Activated T-helper 2 cell treated with anti-CD3 and anti-CD28 coated beads, Interferon-gamma antibody, Interleukin-2, Interleukin-4, amounts not matched to agents 10 μg/mL and 5 μg/mL and 100 μg/mL, durations not matched to agents 14 hours and 24 hours and 36 hours (primary cell): ENCODE measurements around the gene TM9SF3. TPM values are rescaled to one million over a fixed set of nuclear protein-coding genes. Genes with fewer than 3 reads are reported as not detected.
A peak's percentile ranks its signal among the peaks of the same experiment; 100 is the strongest.
"Not testable (repeated sequence)": the region's sequence is repeated elsewhere in the genome, so short reads cannot be mapped to it uniquely, and the experiment has no call there.

Experiments used
- DNase-seq: peaks from one replicate; pipeline ENCODE4 v3.0.0; 2021; ENCODE audit warnings: low spot score
- H3K27ac Mint-ChIP-seq: one replicate; pipeline ENCODE4 v1.8.0; 2021; ENCODE audit warnings: mixed read lengths
- H3K27me3 Mint-ChIP-seq: one replicate; pipeline ENCODE4 v1.8.0; 2021; ENCODE audit warnings: low read depth, mixed read lengths
- H3K36me3 Mint-ChIP-seq: one replicate; pipeline ENCODE4 v1.8.0; 2021; ENCODE audit warnings: low read depth, mixed read lengths
- H3K4me1 Mint-ChIP-seq: one replicate; pipeline ENCODE4 v1.8.0; 2021; ENCODE audit warnings: low read depth, mixed read lengths
- H3K4me3 Mint-ChIP-seq: one replicate; pipeline ENCODE4 v1.8.0; 2021; ENCODE audit warnings: low read depth, mild to moderate bottlenecking, moderate library complexity, mixed read lengths
- H3K9me3 Mint-ChIP-seq: one replicate; pipeline ENCODE4 v1.8.0; 2021; ENCODE audit warnings: mixed read lengths
- intact Hi-C: fragments of 100-400 bp; cut with micrococcal nuclease; formaldehyde crosslinking; loops from one replicate; pipeline ENCODE4 v1.15.1; 2023
- total RNA-seq: library from RNA; stranded (reverse); gene quantifications from 2 replicates; pipeline ENCODE4 v1.2.3, GENCODE V29; 2022

Gene TM9SF3
- total RNA-seq, 1 donor from 2014 or later: 81.3 TPM

DNA sequence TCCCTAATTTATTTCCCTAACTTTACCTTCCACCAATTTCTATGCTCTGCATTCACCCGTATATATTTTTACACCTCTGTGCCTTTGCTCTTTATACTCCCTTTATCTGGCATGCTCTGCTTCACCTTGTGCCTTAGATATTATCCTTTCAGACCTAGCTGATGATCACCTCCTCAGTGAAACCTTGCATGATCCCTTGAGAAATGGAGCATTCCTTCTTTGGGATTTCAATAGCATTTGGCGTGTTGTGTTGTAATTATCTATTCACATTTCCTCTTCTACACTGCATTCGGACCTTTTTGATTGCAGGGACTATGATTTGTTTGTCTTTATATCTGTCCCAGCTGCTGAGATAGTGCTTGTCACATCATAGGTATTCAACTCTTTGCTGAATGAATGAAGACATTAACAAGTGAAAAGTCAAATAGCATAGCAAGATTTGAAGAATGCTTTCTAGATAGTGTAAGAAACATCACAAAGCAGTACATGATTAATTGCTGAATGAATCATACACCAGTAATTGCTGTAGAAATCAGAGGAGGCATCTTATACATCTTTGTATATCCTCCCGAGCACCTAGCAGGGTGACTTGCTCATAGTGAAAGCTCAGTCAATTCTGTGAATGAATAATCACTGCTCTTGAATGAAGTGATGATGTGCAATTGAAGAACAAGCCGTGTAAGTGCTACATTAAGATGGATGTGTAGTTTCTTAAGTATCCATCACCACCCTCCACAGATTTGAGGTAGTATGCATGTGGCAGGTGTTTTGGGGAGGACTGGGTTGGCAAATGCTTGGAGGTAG, 2.0 kb upstream of the TM9SF3 start:
- Mint-ChIP-seq H3K36me3 (peaks cover 19% of the 10 kb centered on the region), H3K27ac (no peak overlapping the region), H3K4me3 (no peak overlapping the region), H3K4me1 (peaks cover 24% of the 10 kb centered on the region), H3K27me3 (peaks cover 18% of the 10 kb centered on the region), H3K9me3 (no peaks in the 10 kb centered on the region)
- intact Hi-C loops: loop anchor here (1.0 to 10.0 kb wide), 7 partner anchors 24 to 736 kb away; partner anchors contain the start of genes TLL2 and ZNF518A
- DNase-seq: no peak

DNA sequence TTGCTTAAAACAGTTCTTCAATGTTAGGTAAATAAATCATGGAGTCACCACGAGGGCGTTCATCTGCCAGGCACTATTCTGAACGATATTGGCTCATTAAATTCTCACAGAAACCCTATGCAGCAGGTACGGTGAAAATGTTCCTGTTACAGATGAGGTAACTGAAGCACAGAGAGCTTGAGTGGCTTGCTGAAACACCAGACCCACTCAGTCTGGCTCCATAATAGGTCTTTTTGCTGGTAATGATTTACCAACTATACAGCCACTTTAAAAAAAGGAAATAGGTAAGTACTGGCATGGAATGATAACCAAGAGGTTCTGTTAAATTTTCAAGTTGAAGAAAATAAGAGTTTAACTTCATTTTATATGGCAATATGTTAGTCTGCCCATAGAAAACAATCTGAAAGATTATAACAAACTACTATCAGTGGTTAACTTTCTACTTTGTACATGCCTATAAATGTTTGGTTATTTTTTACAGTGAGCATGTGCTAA, 1.3 kb upstream of the TM9SF3 start:
- H3K9me3 Mint-ChIP-seq: no peaks in the 10 kb centered on the region
- H3K4me3 Mint-ChIP-seq: no peak overlapping the region
- DNase-seq: no peak
- intact Hi-C loops: loop anchor here (2.0 to 10.0 kb wide), 5 partner anchors 23 to 737 kb away; partner anchors contain the start of genes TLL2 and ZNF518A
- peaks cover 18% of the 10 kb centered on the region for H3K27me3 Mint-ChIP-seq
- no peak overlapping the region for H3K27ac Mint-ChIP-seq
- peaks cover 29% of the 10 kb centered on the region for H3K4me1 Mint-ChIP-seq
- peaks cover 27% of the 10 kb centered on the region for H3K36me3 Mint-ChIP-seq

DNA sequence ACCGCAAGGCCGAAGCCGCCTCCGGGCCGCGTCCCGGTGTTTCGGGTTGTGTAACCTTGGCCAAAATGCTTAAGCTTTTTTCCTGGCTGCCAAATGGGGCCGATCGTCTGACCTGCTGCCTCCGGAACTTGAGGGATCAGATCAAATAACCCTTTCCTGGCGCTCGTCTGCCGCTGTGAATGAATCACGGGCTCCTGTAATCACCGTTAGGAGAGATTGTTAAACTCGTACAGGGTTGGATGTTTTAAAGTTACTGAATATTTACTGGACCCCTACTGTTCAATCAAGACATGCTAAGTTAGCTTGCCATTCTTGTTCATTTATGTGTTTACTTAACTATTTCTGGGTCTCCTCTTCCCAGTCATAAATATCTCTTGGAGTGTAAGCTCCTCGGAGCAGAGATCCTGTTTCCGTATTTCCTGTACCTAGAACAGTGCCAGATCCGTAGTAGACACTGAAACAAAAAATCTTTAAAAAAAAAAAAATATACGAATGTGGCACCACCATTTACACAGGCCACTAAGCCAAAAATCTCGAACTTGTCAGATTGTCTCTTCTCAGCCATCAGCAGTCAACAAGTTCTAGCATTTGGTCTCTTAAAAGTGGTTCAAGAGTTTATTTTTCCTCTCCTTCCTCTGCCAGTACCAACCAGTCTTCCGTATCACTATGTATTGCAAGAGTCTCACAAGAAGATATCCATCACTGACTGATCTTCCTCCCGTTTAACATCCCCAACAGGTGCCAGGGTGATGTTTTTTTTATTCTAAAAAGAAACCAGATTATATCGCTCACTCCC, 650 bp upstream of the TM9SF3 start:
- no peak for DNase-seq
- Mint-ChIP-seq H3K27ac (peak overlapping the region; percentile 88), H3K4me3 (no peak overlapping the region), H3K4me1 (peaks cover 29% of the 10 kb centered on the region), H3K36me3 (peaks cover 28% of the 10 kb centered on the region), H3K9me3 (no peaks in the 10 kb centered on the region), H3K27me3 (peaks cover 15% of the 10 kb centered on the region)
- intact Hi-C loops: loop anchor here (1.0 to 10.0 kb wide), 6 partner anchors 23 to 737 kb away; partner anchors contain the start of genes LCOR, TLL2 and ZNF518A

DNA sequence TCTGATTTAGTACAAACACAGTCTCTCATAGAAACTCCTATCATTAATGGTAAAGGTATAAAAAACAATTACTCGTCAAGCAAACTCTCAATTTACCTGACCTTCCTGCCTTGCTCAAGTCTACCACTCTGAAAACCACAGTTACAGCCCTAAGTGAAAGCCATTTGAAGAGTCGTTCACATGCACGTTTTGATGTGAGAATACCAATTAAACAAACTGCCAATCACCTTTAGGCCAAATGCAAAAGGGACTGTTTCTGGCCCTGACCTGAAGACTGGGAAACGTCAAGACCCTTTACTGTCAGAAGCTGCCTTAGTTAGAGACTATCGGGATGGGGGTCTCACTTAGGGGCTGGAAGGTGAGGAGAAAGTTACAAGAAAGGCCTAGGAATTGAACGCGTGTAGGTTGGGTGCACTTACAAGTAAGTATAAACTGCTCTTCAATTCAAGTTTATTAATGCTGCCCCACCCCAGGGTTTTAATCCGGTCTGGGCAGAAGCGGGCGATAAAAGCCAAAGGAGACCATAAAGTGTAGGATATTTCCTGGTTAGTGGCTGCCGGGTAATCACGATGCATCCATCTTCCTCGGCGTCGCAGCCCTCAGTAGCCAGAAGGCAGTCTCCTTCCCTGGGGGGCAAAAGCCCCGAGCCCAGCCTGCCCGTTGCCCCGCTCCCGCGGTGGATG, 935 bp downstream of the TM9SF3 start:
- no peak for DNase-seq
- Mint-ChIP-seq H3K36me3 (peaks cover 23% of the 10 kb centered on the region), H3K4me1 (peaks cover 31% of the 10 kb centered on the region), H3K27ac (peak overlapping the region; percentile 87), H3K9me3 (no peaks in the 10 kb centered on the region), H3K27me3 (peaks cover 5% of the 10 kb centered on the region), H3K4me3 (peak overlapping the region; percentile 95)
- intact Hi-C loops: loop anchor here (5.0 to 10.0 kb wide), 4 partner anchors 56 to 739 kb away; partner anchors contain the start of genes TLL2 and ZNF518A

DNA sequence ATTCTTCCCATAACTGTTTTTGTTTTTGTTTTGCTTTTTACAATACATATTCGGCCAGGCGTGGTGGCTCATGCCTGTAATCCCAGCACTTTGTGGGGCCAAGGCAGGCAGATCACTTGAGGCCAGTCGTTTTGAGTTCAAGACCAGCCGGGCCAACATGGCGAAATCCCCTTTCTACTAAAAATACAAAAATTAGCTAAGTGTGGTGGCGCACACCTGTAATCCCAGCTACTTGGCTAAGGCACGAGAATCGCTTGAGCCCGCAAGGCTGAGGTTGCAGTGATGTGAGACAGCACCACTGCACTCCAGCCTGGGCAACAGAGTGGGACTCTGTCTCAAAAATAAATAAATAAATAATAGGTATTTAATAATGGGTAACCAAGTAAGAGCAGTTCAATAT, 2.3 kb downstream of the TM9SF3 start:
- Mint-ChIP-seq H3K4me3 (no peak overlapping the region), H3K27me3 (no peaks in the 10 kb centered on the region), H3K9me3 (no peaks in the 10 kb centered on the region), H3K27ac (no peak overlapping the region), H3K36me3 (peaks cover 31% of the 10 kb centered on the region), H3K4me1 (peaks cover 37% of the 10 kb centered on the region)
- DNase-seq: no peak
- intact Hi-C loops: loop anchor here (10.0 kb wide), 1 partner anchor 740 kb away; no protein-coding TSS in a partner anchor

DNA sequence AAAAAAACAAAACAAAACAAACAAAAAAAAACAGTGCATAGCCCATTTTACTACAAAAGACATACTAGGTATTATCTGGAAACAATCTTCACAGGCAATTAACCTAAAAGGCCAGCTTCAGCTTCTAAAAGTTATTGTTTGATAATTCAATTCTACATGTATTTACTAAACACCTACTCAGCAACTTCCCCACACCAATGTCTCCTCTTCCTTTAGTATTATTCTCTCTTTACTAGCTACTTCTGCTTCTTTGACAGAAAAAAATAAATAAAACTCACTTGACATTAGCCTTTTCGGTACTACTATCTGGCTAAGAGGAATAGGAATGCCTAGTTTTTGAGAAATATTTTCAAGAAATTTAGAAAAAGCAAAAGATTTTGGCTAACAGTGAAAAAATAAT, 2.8 kb downstream of the TM9SF3 start:
- no peak for DNase-seq
- intact Hi-C loops: loop anchor here (10.0 kb wide), 1 partner anchor 741 kb away; no protein-coding TSS in a partner anchor
- Mint-ChIP-seq H3K36me3 (peaks cover 31% of the 10 kb centered on the region), H3K4me1 (peaks cover 37% of the 10 kb centered on the region), H3K4me3 (no peak overlapping the region), H3K27ac (no peak overlapping the region), H3K27me3 (no peaks in the 10 kb centered on the region), H3K9me3 (no peaks in the 10 kb centered on the region)

DNA sequence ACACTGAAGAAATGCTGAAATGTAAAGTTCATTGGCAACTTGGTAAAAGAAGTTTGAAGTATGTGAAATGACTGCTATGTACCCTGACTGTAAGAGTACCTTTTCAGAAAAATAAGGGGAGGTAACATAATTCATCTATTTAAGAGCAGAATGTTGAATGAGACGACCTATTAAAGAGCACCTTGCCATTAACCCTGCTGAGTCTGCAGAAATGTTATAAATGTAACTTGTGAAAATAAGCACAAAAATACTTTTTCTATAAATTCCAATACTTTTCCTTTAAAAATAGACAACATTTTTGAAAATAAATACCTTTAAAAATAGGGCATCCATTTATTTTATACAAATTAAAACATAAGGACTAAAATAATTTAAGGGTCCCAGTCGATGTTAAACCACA, 7.7 kb downstream of the TM9SF3 start:
- no peaks in the 10 kb centered on the region for H3K27me3 Mint-ChIP-seq
- H3K4me3 Mint-ChIP-seq: no peak overlapping the region
- intact Hi-C loops: no loop called here
- no peak for DNase-seq
- peaks cover 47% of the 10 kb centered on the region for H3K36me3 Mint-ChIP-seq
- H3K4me1 Mint-ChIP-seq: peaks cover 44% of the 10 kb centered on the region
- no peak overlapping the region for H3K27ac Mint-ChIP-seq
- H3K9me3 Mint-ChIP-seq: no peaks in the 10 kb centered on the region

DNA sequence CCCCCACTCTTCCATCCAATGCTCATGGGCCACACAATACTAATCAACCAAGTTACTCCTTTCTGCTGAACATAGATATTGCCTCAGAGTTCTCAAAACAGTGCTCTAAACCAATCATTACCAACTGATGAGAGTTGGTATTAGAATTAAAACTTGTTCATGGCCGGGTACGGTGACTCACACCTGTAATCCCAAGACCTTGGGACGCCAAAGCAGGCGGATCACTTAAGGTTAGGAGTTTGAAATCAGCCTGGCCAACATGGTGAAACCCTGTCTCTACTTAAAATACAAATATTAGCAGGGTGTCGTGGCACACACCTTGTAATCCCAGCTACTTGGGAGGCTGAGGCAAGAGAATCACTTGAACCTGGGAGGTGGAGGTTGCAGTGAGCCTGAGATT, 8.2 kb downstream of the TM9SF3 start:
- Mint-ChIP-seq H3K36me3 (peaks cover 46% of the 10 kb centered on the region), H3K4me3 (no peak overlapping the region), H3K9me3 (no peaks in the 10 kb centered on the region), H3K27me3 (no peaks in the 10 kb centered on the region), H3K27ac (no peak overlapping the region), H3K4me1 (peaks cover 39% of the 10 kb centered on the region)
- DNase-seq: no peak
- intact Hi-C loops: no loop called here

DNA sequence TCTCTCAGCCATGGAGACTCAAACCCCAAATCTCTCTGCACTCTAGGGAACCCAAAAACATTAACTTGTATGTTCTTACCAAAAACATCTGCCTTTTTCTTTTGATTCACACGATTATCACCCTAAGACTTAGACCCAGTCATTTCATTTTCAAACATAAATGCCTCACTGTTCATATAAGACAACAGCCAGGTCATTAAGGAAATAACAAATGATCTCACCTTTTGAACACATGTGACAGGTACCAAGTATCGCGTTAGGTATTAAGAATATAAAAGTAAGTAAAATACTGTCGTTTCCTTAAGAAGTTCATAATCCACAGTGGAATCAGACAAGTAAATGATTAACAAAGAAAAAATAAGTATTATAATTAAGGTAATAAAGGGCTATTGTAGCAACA, 8.8 kb downstream of the TM9SF3 start:
- Mint-ChIP-seq H3K36me3 (peaks cover 46% of the 10 kb centered on the region), H3K4me1 (peaks cover 37% of the 10 kb centered on the region), H3K27me3 (no peaks in the 10 kb centered on the region)

DNA sequence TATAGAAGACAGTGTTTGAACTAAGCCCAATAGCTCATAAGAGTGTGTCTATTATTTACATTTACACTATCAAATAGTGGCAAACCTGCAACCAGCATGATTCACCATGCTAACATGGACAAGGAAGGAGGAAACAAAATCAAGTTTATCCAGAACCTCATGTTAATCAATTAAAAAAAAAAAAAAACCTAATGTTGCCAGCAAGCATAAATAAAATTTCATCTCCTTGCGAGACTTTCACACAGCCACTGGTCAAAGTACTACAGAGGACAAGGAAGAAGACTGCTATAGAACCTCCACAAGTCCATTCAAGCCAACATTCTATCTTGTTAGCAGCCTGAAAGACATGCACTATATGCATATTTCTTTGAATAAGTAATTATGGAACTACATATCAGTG, 9.7 kb downstream of the TM9SF3 start:
- H3K4me3 Mint-ChIP-seq: no peak overlapping the region
- H3K4me1 Mint-ChIP-seq: peaks cover 37% of the 10 kb centered on the region
- no peaks in the 10 kb centered on the region for H3K9me3 Mint-ChIP-seq
- H3K27ac Mint-ChIP-seq: no peak overlapping the region
- no peaks in the 10 kb centered on the region for H3K27me3 Mint-ChIP-seq
- intact Hi-C loops: no loop called here
- DNase-seq: no peak
- H3K36me3 Mint-ChIP-seq: peaks cover 51% of the 10 kb centered on the region

More for the DNA sequence above, 8.8 kb downstream of the TM9SF3 start:
- DNase-seq: no peak
- intact Hi-C loops: no loop called here
- H3K4me3 Mint-ChIP-seq: no peak overlapping the region
- no peak overlapping the region for H3K27ac Mint-ChIP-seq
- H3K9me3 Mint-ChIP-seq: no peaks in the 10 kb centered on the region

DNA sequence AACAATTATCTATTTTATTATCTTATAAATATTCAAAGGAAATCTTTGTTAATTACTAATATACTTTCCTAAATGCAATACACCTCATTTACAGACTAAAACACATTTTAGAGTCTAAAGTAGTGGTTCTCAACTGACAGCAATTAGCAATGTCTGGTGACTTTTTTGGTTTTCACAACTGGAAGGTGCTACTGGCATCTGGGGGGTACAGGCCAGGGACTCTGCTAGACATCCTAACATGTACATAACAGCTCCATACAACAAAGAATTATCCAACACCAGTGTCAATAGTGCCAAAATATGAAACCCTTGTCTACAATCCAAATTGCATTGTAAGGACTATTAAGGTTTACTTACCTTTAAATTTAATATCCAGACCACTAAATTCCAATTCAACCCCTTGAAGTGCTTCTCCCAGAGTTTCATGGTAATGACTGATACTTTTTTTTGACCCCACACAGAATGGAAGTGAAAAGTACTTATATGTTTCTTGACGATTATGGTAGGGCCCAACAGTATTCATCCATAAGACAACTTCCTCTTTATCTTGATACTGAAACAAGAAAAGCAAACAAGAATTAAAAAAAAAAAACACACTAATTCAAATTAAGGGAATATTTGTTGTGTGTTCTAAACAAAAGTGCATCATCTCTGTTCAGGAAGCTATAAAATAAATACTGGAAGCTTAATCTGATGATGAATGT, 10.4 kb downstream of the TM9SF3 start:
- DNase-seq: no peak
- Mint-ChIP-seq H3K27ac (no peak overlapping the region), H3K4me1 (peaks cover 35% of the 10 kb centered on the region), H3K27me3 (no peaks in the 10 kb centered on the region), H3K4me3 (no peak overlapping the region), H3K36me3 (peaks cover 57% of the 10 kb centered on the region), H3K9me3 (no peaks in the 10 kb centered on the region)
- intact Hi-C loops: no loop called here

DNA sequence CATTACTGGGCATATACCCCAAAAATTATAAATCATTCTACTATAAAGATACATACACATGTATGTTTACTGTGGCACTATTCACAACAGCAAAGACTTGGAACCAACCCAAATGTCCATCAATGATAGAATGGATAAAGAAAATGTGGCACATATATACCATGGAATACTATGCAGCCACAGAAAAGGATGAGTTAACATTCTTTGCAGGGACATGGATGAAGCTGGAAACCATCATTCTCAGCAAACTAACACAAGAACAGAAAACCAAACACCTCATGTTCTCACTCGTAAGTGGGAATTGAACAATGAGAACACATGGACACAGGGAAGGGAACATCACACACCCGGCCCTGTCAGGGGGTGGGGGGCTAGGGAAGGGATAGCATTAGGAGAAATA, 12.2 kb downstream of the TM9SF3 start:
- peaks cover 58% of the 10 kb centered on the region for H3K36me3 Mint-ChIP-seq
- H3K27ac Mint-ChIP-seq, DNase-seq, H3K27me3 Mint-ChIP-seq, H3K4me3 Mint-ChIP-seq, H3K9me3 Mint-ChIP-seq, intact Hi-C loops: not testable (repeated sequence)
- H3K4me1 Mint-ChIP-seq: peaks cover 28% of the 10 kb centered on the region
